GM19452 (cell line): Measurements from ENCODE around the gene SMURF1.

Experiments
- ATAC-seq: cut with Tn5 transposase; IDR thresholded peaks from one replicate; pipeline ENCODE4 v1.9.1; 2021; ENCODE audit not compliant: unreplicated experiment

SMURF1 gene

GRCh38 chr7:99098286-99098823, 45.6 kb downstream of the SMURF1 start:
- no peak for ATAC-seq

GRCh38 chr7:99097730-99098129, 46.2 kb downstream of the SMURF1 start:
- ATAC-seq: no peak

DNA sequence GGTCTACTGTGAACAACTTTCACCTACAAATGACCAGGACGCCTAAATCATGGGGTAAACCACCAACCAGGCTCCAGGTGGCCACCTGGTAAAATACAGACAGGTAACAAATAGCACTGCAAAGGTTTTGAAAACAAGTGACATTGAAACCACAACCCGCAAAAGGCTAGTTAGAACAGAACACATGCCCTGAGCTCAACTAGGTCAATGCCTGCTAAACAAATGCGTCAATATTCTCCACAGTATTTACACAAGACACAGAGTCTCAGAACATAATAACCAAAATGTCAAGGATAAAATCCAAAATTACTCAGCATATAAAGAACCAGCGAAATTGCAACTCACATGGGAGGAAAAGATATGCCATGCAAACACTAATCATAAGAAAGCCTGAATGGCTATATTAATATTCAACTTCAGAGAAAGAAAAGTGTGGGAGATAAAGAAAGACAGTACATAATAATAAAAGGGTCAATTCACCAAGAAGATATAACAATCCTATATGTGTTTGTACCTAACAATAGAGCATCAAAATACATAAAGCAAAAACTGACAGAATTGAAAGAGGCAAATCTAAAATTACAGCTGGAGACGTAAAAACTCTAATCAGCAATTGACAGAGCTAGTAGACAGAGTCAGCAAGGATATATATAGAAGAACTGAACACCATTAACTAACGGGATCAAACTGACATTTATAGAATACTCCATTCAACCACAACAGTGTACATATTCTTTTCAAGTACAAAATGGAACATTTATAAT, 47.6 kb downstream of the SMURF1 start:
- no peak for ATAC-seq

DNA sequence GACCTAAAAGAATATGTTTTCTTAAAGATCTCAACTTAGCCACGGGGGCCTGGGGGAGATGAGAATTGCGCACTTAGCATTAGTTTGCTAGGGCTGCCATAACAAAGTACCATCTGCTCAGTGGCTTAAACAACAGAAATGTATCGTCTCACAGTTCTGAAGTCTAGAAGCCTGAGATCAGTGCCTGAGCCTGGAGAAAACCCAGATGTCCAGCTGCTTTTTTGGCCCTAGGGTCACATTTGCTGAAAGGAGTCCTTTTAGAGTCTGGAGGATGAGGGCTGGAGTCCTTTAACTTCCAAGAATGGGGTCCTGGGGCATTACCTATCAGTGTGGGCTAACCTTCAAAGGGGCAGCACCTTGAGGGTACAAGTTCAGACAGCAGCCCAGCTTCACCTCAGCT, 48.2 kb downstream of the SMURF1 start:
- no peak for ATAC-seq

DNA sequence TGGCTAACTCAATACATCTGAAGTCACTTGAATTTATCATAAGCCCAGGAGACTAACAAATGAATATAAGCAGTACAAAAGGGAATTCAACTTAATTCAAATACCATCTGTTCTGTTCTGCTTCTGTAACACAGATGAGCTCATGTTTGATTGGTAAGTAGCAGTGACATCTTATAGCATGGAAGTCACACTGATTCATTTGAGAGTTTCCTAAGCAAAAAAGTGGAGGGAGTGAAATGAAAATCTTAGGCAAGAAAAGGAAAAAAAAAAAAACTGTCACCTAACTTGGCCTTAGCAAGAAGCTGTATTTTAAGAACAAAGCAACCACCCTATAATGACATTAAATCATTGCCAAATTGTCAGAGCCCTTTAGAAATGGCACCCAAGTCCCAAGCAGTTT, 49.5 kb downstream of the SMURF1 start:
- ATAC-seq: no peak

DNA sequence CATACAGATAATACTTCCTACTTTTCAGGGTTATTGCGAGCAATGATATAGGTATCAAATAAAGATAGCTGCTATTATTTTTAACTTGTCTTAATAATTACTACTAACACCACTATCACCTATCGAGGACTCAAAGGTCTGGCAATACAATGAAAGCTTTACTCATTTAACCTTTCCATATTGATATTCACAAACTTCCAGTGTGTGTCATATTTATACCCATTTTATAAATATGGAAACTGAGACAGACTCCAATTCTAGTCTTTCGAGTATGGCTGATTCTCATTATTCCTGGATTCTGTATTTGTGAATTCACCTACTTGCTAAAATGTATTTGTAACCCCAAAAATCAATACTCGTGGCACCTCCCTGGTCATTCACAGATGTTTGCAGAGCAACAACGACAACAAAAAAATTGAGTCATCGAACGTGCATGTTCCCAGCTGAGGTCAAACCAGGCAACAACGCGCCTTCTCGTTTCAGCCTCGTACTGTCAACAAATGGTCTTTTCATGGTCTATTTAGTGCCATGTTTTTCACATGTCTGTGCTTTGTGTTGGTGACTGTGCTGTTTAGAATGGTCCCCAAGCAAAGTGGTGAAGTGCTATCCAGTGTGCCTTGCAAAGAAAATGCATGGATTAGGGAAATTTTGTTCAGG, 51.7 kb downstream of the SMURF1 start:
- no peak for ATAC-seq

GRCh38 chr7:99090771-99091542, 53.0 kb downstream of the SMURF1 start:
- ATAC-seq: no peak

- ATAC-seq: no peak
Measured at GRCh38 chr7:99089914-99090629, 53.8 kb downstream of the SMURF1 start.

GRCh38 chr7:99086944-99087343, 57.0 kb downstream of the SMURF1 start:
- no peak for ATAC-seq

DNA sequence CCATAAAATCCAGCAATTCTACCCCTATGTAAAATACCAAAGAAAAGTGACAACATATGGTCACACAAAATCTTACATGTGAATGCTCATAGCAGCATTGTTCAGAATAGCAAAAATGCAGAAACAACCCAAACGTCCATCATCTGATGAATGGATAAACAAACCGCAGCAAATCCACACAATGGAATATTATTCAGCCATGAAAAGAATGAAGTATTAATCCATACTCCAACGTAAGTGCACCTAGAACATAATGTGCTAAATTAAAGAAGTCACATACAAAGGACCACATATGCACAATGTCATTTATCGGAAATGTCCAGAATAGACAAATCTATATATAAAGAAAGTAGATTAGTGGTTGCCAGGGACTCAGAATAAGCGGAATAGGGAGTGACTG, 57.4 kb downstream of the SMURF1 start:
- no peak for ATAC-seq

DNA sequence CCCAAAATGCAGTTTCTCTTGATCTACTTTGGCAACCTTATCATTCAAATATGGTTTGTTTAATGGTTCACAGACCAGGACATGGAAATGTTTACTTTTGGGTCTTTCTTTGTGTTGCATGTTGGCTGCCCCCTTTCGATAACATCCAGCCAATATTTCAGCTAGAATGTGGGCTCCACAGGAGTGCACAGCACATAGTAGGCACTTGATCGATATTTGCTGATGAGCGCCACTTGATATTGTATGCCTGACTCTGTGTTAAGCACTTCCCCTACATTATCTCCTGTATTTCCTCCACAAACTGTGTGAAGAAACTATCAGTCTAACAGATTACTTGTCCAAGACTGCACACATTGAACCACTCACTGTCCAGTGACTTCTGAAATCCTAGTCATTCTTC, 60.2 kb downstream of the SMURF1 start:
- ATAC-seq: no peak

DNA sequence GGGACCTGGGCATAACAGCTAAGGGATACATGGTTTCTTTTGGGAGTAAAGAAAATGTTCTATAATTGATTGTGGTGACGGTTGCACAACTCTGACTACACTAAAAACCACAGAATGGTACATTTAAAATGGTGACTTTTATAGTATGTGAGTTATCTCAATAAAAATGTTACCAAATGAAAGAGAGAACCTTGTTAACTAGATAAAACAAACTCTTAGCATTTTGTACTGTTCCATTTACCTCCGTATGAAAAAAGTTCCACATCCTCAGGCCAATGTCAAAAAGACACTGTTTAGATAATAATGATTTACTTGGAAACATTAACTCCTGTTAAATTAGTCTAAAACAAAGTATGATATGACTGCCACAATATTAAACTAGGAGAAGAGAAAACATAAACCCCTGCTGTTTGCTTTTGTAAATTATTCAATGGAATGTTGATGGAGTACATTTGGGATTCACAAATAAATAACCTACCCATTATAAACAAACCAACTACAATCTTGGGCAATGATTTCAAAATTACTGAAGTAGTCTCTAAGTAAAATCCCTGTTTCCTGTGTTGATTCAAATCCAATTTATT, 60.7 kb downstream of the SMURF1 start:
- ATAC-seq: no peak

DNA sequence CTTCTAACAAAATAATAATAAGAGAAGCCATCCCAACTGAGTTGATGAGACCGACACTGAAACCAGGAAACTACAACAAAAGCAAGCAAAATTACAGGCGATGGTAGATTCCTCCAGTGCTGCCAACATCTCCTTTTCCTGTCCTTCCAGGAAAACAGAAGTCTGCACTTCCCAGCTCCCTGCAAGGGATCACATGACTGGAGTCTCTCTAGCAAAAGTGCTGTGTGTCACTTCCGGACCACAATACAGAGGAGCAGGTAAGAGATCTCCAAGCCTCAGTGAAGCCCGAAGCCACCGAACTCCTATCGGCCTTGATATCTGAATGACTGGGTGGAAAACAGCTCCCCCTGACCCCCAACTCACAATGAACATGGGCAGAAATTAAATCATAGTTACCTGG, 63.2 kb downstream of the SMURF1 start:
- no peak for ATAC-seq

DNA sequence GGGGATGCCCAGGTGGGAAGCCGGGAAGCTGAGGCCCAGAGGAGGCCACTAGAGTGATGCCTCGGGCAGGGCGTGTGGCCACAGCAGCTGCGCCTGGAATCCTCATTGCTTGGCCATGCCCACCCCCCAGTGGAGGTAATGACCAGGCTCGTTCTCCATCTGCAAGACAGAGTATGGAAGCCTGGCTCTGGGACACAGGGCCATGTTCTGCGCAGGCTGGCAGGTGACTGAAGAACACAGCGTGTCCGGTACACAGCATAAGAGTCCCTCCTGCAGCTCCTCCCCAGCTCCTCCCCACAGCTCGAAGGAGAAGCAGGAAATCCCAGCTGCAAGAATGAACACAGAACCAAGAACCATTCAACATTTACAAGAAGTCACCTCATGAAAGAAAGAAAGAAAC, 64.8 kb downstream of the SMURF1 start:
- ATAC-seq: no peak

- ATAC-seq: no peak
Measured at GRCh38 chr7:99078416-99078815, 65.5 kb downstream of the SMURF1 start.

DNA sequence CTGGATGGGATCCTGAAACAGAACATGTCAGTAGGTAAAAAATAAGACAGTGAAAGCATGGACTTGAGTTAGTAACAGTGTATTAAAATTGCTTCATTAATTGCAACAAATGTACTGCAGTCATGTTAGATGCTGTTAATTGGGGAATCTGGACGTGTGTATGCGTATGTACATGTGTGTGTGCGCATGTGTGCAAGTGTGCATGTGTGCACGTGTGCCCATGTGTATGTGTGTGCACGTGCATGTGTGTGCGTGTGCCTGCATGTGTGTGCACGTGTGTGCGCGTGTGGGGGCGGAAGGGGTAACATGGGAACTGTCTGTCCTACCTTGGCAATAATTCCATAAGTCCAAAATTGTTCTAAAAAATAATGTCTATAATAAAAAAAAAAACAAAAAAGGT, 67.3 kb downstream of the SMURF1 start:
- ATAC-seq: no peak

GRCh38 chr7:99073839-99074446, 70.0 kb downstream of the SMURF1 start:
- ATAC-seq: no peak

GRCh38 chr7:99072126-99072525, 71.8 kb downstream of the SMURF1 start:
- no peak for ATAC-seq

GRCh38 chr7:99070361-99070760, 73.5 kb downstream of the SMURF1 start:
- ATAC-seq: no peak
